GM20000 (cell line): ENCODE results near the gene CACNA1S.

Experiments
- DNase-seq: peaks from one replicate; pipeline ENCODE4 v3.0.0; 2012; ENCODE audit warnings: low spot score
- TF ChIP-seq, protein P1 (sequence below): IDR thresholded peaks from 2 replicates; pipeline ENCODE4 v1.5.1; 2012; ENCODE audit warnings: mild to moderate bottlenecking, control low read depth; ENCODE audit errors: extremely low read depth, missing control alignments

The CACNA1S gene

DNA sequence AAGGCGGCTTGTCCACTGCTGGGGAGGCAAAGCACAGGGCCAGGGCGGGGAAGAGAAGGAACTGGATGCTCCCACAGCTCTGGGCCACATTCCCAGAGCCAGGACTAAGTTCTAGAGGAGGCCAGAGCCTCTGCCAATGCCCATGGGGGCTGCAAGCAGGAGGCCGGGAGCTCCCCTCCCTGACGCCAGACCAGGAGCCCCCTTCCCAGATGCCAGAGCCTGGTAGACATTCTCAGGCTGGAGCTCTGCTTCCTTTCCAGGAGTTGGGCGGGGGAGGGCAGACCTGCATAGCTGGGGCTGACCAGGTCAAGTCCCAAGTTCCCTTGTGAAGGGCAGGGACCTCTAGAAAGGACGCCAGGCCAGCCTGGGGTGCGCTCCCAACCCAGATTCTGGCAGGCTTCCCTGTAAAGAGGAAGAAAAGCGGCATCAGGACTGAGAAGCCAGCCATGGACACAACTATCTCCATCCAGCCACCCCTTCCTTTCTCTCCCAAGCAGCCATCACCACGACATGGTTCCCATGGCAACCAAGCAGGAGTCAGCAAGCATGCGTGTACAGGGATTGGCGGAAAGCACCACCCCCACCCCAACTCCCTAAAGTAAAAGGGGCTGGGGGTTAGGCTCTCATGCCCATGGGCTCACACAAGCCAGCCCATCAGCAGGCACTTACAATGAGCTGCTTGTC lies 102.1 kb downstream of the CACNA1S start:
- TF ChIP-seq, protein P1, sequence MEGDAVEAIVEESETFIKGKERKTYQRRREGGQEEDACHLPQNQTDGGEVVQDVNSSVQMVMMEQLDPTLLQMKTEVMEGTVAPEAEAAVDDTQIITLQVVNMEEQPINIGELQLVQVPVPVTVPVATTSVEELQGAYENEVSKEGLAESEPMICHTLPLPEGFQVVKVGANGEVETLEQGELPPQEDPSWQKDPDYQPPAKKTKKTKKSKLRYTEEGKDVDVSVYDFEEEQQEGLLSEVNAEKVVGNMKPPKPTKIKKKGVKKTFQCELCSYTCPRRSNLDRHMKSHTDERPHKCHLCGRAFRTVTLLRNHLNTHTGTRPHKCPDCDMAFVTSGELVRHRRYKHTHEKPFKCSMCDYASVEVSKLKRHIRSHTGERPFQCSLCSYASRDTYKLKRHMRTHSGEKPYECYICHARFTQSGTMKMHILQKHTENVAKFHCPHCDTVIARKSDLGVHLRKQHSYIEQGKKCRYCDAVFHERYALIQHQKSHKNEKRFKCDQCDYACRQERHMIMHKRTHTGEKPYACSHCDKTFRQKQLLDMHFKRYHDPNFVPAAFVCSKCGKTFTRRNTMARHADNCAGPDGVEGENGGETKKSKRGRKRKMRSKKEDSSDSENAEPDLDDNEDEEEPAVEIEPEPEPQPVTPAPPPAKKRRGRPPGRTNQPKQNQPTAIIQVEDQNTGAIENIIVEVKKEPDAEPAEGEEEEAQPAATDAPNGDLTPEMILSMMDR: no peak
- no peak for DNase-seq

DNA sequence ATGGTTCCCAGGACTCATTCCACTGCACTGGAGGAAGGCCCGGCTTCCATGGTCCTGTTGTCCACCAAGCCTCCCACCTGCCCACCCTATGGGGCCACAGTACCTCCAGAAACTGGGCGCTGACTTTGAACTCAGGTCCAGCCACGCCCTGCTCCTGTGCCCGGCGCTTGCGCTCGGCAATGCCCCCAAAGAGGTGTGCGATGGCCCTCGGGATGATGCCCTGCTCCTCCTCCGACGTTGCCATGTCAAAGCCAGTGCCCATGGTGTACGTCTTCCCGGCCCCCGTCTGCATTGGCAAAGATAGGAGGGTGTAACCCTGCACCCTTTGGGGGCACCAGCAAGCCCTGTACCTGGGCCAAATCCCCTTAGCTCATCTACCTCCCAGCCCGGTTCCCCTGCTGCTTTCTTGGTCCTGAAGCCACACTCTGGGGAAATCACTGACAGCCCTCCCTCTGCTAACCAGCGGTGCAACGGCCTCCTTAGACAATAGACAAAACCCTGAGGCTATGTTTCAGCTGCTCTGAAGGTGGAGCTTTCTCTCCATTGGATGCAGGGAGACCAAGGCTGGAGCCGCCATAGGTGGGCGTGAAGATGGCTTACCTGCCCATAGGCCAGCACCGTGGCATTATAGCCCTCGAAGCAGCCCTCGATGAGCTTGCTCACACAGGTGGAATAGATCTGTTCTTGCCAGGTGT lies 103.4 kb downstream of the CACNA1S start:
- no peak for DNase-seq
- TF ChIP-seq, protein P1: no peak

DNA sequence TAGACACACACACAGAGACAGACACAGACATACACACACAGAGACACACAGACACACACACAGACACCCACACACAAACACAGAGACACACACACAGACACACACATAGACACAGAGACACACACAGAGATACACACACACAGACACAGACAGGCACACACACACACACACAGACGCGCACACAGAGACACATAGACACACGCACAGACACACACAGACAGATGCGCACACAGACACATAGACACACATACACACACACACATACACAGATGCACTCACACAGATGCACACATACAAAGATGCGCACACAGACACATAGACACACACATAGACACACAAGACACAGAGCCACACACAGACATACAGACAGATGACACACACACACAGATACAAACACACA lies 104.7 kb downstream of the CACNA1S start:
- no peak for DNase-seq
- TF ChIP-seq, protein P1: no peak

DNA sequence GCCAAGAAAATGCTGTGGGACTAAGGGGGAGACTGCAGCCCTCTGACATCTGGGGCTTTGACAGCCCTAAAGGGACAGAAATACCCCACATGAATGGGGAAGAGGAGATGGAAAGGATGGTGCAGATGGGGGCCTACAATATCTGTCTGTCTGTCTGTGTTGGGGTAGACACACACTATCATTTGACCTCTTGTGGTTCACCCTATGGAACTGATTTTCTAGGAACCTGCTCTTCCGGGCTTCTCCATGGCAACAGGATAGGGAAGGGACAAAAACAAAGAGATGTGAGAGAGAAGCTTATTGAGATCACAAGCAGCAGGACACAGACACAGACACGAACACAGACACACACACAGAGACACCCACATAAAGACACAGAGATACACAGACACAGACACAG lies 105.8 kb downstream of the CACNA1S start:
- TF ChIP-seq, protein P1: no peak
- DNase-seq: no peak

DNA sequence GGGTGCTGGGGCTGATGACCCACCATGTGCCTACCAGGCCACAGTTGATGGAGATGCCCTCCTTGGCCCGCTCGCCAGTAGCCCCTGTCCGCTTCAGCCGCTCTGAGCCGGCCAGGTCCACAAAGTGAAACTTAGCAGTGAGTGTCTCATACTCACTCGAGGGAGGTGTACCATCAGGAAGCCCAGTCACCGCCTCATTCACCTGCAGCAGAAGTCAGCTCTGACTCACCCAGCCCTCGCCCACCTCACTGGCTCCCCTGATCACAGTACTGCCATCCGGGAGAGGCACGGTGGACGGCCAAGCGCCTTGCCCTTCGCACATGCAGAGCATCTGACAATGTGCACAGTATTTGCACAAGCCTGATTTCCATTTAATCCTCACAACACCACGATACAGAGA lies 107.5 kb downstream of the CACNA1S start:
- no peak for DNase-seq
- TF ChIP-seq, protein P1: no peak

DNA sequence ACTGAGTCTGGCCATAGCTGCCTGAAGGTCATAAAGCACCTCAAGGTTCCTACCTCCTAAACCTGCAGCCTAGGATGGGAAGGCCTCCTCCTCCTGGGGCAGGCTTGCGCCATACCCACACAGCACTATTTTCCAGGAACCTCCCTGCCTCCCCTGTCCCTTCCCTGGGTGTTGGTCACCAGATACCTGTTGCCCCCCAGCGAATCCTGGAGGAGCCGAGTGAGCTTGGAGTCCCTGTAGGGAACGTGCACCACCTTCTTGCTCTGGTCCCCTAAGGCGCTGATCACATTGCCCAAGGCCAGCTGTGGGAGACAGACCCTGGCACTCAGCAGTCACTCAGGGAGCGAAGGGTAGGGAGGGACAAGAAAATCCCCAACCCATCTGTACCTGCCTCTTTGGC lies 108.1 kb downstream of the CACNA1S start:
- no peak for DNase-seq
- TF ChIP-seq, protein P1: no peak

DNA sequence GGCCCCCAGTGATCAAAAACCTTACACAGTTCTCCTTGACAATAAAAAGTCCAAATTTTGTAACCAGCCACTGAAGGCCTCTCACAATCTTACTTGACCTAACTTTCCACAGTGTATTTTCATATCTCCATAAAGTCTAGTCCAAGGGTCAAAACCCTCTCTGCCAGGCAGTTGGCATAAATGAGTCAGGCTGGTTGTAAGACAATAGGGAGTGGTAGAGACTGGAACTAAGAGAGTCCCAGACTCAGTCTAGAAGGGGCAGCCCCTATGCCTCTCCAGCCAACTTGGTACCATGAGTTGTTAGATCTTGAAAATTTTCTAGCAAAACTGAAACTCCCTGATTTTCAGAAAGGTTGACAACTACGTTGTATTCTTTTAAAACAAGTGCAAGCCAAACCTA lies 109.7 kb downstream of the CACNA1S start:
- no peak for DNase-seq
- TF ChIP-seq, protein P1: no peak
